Activated CD8-positive, alpha-beta memory T cell treated with anti-CD3 and anti-CD28 coated beads for 24 hours (primary cell): Measurements from ENCODE around the gene CHD9NB.

Experiments used
- DNase-seq: peaks from one replicate; pipeline ENCODE4 v3.0.0-alpha.2; 2020

CHD9NB gene

DNA sequence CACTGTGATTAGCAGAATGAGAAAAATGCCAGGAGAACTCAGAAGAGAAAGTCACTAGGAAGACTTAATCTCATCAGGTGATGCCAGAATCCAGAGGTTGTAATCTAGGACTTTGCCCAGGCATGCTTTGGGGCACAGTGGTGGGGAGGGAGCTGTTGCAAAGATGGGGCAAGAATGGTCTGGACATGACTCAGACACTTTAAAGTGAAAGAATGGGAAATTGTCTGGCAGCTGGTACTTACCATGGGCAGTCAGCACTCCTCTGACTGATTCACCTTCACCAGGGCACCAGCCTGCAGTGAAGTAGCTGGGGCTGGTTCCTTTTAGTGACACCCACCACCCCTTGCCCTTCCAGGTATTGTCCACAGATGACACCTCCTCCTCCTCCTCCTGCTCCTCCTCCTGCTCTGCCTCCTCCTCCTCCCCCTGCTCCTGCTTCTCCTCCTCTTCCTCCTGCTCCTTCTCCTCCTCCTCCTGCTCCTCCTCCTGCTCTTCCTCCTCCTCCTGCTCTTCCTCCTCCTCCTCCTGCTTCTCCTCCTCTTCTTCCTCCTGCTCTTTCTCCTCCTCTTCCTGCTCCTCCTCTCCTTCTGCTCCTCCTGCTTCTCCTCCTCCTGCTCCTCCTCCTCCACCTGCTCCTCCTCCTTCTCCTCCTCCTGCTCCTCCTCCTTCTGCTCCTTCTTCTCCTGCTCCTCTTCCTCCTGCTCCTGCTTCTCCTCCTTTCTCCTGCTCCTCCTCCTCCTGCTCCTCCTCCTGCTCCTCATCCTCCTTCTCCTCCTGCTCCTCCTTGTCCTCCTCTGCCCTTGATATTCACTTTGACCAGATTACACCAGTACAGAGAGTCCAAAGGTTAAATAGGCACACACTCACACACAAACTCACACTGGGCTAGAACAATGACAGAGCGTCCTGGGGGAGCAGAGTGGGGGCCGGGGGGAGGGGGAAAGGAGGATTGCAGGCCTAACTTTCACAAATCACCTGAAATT lies at the start of gene CHD9NB:
TSS of gene CHD9NB (minus strand) at position 379 of the 983 bp plus-strand sequence. CDS start 8,739 bp downstream, outside the sequence.
- no peak for DNase-seq

DNA sequence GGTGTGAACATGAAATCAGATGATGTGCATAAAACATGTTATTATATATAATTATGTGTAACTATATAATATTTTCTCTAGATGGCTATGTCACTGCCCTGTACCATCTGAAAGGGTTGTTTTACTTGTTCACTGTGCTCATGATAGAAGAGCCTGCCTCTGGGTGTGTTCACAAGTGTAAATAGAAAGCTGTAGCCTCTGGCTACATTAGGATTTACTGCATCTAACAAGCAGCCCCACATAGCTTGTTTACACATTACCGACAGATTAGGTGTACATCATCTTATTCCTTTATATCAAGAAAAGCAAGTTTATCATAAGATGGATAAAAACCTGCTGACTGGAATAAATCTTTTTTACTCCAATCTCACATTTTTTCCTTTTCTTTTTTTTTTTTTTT lies 48.2 kb upstream of the CHD9NB start:
- no peak for DNase-seq

DNA sequence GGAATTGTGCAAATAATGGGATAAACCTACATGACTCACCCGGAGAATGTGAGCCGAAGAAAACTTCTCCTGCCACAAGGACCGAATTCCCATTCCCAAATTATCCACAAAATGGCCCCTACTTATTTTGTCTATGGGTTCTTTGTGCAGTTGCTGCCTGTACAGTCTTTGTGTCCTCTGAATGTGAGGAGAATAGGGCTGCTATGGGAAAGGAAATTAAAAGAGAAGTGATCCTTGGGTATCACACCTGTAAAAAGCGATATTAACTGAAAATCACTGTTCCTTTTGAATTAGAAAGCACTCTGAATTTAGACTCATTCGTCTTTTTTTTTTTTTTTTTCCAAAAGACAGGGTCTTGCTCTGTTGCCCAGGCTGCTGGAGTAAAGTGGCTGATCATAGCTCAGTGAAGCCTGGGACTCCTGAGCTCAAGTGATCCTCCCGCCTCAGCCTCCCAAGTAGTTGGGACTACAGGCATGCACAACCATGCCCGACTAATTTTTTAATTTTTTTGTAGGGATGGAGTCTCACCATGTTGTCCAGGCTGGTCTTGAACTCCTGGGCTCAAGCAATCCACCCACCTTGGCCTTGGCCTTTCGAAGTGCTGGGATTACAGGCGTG lies 47.5 kb upstream of the CHD9NB start:
- DNase-seq, result no peak

- peak; percentile 80 for DNase-seq
Measured at GRCh38 chr16:53099318-53100130, 46.8 kb upstream of the CHD9NB start.

DNA sequence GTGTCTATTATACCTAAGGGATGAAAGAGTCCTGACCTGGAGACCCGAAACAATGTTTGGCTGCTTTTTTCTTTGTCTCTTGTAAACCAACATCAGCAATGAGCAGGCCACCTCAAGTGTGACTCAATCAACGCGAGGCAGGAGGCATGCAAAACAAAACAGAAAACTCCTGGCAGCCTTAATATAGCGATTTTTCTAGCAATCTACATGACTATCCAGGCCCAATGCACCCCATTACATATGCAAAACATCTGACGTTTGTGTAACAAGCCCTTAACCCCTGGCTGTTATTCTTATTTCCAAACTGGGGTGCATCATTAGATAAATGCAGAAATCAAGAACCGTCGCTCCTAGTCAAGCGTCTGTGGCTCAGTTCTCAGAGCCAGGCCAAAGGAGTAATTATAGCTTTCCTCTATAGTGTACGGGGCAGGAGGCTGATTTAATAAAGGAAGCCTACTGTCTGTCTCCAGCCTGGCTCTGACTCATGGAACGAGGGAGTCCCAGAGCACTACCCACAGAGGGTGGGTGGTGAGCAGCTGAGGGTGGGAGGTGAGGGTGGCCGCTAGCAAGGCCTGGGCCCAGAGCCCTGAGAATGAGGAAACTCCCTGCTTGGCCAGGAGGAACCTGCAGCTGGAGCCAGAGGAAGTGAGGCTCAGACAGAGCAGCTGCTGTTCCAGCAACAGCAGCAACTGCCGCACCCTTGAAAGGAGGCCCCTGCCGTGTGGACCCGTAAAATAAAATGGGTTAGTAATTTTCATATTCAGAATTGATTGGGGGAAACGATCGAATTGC lies 46.0 kb upstream of the CHD9NB start:
- peak; percentile 73 for DNase-seq

DNA sequence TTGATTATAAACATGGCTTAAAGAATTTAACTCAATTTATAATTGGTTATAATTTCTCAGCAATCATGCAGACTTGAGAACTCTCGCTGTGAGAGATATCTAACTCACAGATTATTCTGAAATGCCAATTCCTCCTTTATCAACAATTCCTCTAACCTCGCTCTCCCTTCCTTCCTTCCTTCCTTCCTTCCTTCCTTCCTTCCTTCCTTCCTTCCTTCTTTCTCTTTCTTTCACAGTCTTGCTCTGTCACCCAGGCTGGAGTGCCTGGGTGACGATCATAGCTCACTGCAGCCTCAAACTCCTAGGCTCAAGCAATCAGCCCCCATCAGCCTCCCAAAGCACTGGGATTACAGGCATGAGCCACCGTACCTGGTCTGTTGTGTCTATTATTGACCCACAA lies 44.5 kb upstream of the CHD9NB start:
- no peak for DNase-seq

DNA sequence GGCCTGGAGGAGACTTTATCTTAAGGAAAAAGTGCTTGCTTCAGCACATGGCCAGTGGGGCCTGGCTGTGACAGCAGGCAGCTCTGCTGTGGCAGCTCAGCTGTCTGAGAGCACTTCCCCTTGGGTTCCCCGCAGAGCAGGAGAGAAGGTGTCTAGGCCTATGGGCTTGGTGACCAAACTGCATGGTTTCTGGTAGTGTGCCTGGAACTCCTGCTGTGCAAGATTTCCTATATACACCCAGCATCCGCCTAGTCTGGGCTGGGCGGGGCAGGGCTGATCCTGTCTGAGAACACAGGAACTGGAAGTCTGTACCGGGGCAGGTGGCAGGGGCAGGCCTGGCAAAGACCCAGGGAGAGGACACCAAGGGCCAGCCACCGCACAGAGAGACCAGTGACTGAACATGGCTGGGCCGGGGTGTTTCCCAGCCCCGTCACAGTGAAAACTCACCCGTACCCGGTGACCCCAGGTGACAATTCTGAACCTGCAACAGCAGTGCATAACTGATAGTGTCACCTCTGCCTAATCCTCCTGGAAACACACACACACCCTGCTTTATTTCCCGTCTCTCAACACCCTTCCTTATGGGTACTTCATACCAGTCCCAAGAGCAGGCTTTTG lies 41.4 kb upstream of the CHD9NB start:
- DNase-seq, result no peak

- DNase-seq, result no peak
Measured at GRCh38 chr16:53093162-53093744, 40.6 kb upstream of the CHD9NB start.

DNA sequence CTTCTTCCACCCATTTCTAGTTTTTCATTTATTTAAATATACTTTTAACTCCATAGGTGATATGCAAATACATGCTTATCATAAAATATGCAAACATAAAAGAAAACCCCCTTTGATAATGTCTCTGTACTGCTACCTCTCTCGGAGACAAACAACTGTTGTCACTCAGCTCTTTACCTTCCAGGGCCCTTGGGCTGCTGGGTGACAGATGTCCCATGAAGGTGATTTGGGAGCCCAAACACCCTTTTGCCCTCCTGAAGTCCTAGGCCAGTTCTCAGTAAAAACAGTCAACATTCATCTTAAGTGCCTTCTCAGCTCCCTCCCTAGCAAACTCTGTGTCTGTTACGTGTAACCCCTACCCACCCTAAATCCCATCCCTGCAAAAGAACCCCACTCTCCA lies 39.6 kb upstream of the CHD9NB start:
- no peak for DNase-seq

DNA sequence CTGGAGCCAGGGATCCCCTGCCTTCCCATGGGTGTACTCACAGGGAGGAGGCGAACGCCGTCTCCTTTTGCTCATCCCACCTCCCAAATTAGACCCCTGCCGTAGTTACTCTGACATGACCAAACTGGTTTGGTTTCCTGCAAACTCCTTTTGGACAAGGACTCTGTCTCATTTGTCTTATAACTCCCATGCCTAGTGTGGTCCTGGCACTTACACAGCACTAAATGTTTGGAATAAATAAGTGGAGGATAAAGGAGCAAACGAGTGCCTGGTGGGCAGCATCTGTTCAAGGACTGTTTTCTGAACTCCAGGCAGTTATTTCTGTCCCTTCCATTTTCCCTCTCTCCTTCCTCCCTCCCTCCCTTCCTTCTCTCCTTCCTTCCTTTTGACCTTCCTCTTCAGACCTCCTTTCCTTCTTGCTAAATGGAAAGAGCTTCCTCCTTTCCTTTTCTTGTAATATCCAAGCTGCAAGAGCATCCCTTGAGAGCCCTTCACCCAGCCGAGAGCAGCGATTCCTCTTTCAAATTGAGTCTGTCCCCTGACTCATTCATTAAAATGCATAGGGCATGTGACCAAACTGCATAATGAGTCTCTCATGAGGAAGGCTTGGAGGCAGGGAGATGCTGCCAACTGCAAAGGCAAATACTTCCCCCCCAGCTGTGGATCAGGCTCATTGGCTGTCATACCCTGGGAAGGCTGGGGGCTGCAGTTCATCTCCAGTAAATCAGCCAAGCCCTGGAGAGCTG lies 38.9 kb upstream of the CHD9NB start:
- DNase-seq, result no peak

- DNase-seq, result no peak
Measured at GRCh38 chr16:53090591-53091411, 38.1 kb upstream of the CHD9NB start.

- no peak for DNase-seq
Measured at GRCh38 chr16:53090286-53090590, 37.5 kb upstream of the CHD9NB start.

- no peak for DNase-seq
Measured at GRCh38 chr16:53089434-53090285, 37.0 kb upstream of the CHD9NB start.

DNA sequence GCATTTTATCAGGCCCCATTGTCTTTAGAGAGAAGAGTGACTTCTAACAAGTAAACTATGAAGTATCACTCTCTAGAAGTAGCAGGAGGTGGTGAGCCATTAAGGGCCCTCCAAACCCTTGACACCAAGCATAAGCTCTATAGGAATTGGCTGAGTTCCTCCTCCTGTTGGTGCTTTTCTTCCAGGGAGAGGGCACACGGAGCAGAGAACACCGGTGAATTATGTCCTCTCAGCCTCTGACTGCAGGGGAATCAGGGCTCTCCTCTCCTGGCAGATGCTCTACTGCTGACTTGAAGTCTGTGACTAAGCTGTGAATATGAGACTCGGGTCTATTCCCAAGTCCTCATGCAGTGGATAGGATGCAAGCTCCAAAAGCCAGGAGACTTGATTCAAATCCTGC lies 34.4 kb upstream of the CHD9NB start:
- DNase-seq, result no peak

- no peak for DNase-seq
Measured at GRCh38 chr16:53085931-53086421, 33.3 kb upstream of the CHD9NB start.

DNA sequence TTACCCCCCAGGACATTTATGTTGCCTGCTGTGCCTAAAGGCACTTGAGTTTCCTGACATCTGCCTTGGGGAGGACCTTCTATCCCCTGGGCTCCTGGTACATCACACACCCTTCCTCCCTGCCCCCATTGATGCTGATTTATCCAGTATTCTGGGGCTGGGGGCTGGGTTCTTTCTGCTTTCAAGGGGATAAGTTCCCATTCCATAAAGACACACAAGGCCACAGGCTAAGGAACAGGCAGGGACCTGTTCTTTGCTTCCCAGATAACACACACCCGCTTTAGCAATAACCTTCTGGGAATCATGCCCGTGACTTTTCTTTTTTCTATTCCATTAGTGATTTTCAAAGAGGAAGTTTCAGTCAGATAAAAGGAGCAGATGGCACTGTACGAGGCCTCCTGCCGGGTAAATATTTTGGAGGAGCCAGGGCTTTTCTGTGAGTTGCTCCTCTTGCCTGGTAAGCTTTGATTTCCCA lies 32.7 kb upstream of the CHD9NB start:
- no peak for DNase-seq

GRCh38 chr16:53084746-53085334 lies 32.1 kb upstream of the CHD9NB start:
- no peak for DNase-seq

GRCh38 chr16:53084141-53084541 lies 31.4 kb upstream of the CHD9NB start:
- no peak for DNase-seq
